SKM-1 (cell line): ENCODE data around the gene SDHC.

ENCODE experiments used
- DNase-seq: peaks from one replicate; lab custom pipeline; 2025; ENCODE audit not compliant: unreplicated experiment; lab: John Stamatoyannopoulos, UW

Gene SDHC, protein sequence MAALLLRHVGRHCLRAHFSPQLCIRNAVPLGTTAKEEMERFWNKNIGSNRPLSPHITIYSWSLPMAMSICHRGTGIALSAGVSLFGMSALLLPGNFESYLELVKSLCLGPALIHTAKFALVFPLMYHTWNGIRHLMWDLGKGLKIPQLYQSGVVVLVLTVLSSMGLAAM

DNA sequence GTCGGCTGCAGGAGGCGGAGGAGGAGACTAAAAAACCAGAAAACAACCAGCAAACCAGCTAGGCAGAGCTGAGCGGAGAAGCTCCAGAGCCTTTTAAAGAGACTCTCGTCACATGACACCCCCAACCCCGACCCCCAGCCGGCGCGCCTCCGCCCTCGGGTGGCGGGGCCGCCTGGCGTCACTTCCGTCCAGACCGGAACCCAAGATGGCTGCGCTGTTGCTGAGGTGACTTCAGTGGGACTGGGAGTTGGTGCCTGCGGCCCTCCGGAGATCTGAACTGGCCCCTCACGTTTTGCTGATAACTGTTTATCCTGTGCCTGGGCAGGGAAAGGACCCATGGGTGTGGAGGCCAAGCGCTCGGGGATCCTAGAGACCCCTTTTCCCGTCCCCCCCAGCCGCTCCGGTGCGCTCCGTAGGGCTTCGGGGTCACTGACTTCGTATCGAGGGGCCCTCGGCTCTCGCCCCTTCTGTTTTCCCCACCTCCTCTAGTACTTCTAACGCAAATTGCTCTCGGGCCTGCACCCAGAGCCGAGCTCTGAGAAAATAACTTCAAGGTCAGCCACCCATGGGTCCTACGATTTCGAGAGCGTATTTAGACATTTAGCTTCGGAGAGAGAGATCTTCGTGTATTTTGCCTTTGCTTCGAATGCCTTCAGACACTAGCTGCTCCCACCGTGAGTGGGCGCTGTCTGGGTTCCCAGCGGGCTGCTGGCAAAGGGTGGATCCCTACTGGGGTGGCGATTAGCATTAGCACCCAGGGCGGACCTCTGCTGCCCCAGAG is at the start of gene SDHC:
TSS of gene SDHC (plus strand) at position 181 of the 781 bp plus-strand sequence. CDS start at position 206, 25 bp downstream.
- peak; percentile 81 for DNase-seq

DNA sequence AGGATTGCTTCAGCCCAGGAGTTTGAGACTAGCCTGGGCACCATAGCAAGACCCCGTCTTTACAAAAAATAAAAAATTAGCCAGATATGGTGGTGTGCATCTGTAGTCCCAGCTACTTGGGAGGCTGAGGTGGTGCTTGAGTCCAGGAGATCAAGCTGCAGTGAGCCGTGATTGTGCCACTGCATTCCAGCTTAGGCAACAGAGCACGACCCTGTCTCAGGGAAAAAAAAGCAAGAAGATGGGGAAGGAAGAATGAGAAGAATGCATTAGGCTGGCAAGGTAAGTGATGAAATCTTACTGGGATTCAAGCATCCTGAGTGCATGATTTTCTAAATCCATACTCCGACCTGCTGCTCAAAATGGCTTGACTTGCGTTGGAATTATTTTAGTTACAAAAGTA is 48.9 kb upstream of the SDHC start:
- DNase-seq: no peak

GRCh38 chr1:161266202-161266601 is 48.0 kb upstream of the SDHC start:
- no peak for DNase-seq

DNA sequence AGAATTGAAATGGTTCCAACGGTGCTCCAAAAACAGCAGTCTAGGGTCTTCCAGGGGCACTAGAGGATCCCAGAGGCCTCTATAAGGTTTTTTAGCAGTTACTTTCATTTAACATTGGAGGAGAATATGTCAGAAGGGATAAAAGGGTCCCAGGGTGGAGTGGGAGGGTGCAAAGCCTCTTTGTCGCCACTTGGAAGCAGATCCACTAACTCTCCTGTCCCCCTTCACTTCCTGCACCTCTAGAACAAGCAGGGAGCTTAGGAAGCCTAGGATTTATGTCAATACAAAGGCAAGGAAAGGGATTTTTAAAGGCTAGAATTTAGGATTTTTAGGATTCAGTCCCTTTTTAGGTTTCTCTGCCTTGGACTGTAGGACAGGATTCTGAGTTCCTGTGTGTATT is 47.3 kb upstream of the SDHC start:
- no peak for DNase-seq

- DNase-seq: peak; percentile 86
Measured at GRCh38 chr1:161267321-161267720, 46.9 kb upstream of the SDHC start.

DNA sequence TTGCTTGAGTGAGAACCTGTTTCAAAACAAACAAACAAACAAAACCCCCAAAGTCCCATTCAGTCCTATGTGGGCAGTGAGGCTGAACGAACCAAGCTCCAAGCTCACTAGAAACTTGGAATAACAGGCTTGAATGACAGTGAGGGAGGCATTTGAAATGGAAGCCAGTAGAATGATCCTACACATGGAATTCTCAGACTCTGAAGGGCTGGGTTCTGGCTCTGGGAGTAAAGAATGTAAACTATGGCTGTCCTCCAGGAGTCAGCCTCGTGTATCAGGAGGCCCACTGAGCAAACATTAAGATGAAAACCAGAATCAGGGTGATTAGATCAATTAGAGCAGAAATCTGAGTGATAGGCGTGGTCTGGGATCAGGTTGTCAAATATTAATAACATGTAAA is 40.8 kb upstream of the SDHC start:
- no peak for DNase-seq

DNA sequence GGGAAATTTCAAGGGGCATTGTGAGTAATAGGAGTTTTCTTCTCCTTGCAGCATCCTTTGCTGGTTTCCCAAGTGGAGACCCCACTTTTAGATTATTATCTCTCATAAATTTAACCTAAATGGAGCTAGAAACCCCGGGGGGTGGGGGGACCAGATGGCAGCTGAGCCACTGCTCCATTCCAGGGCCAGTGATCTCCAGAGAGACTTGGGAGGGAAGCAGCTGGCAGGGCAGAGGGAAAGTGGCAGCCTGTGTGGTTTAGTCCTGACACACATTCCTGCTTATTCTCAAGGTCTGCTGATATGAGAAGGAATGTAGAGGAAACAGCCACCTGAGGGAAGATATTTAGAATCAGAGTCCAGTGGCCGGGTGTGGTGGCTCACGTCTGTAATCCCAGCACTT is 39.3 kb upstream of the SDHC start:
- no peak for DNase-seq

- DNase-seq: no peak
Measured at GRCh38 chr1:161282991-161283390, 31.2 kb upstream of the SDHC start.

DNA sequence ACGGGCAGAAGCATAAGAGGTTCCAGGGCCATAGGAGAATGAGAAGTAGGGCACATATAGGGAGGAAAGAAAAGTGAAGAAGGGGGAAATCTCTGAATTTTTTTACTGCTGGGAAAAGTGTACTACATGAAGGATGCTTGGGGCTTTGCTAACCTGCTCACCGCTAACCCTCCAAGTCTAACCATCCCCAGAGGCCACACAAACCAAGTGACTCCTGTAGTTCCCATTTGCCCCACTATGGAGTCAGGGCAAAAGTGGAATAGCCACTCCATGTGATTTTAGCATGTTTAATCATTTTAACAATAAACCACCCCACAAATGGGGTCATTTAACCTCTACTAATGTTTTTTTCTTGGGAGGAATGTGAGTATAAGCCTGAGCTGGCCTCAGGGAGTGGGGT is 29.1 kb upstream of the SDHC start:
- no peak for DNase-seq

DNA sequence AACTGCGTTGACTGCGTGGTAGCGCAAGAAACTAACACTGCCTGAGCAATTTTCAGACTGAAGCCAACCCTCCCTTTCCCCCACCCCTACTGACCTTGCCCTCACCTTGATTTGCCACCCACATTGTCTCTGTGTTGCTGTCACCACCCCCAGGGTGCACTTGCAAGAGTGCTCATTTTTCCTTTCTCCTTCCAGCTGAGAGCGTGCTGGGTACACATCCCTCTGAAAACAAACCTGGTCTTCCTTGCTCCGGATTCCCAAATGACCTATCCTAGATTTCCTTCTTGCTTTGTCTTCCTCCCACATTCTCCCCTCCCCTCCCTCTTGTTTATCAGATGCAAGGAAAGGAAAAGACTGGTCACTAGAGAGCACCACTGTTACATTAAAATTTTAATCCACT is 28.7 kb upstream of the SDHC start:
- no peak for DNase-seq

DNA sequence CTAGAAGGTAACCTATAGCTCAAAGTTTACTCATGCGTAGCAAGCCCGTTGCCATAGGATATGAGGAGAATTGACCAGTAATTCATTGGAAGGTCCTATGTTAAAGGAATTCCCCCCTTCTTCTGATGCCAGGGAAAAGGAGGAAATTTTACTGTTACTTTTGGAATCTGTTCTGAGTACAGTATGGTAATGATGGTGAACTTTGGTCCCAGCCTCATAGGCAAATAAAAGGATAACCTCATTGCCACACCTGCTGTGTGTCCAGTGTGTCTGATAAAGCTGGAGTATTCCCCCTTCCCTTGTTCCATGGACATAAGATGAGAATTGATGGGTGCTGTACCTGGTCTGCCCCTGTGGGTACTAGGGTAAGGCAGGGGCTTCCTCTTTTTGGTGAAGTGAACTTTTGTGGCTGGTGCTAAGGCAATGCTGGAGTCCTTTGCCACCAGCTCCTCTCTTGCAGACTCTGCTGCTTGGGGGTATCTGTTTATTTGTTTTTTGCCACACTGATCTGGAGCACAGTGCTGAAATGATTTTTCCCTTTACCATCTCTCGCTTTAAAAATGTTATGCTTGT is 26.6 kb upstream of the SDHC start:
- no peak for DNase-seq

GRCh38 chr1:161290779-161291178 is 23.4 kb upstream of the SDHC start:
- DNase-seq: no peak

GRCh38 chr1:161297415-161297814 is 16.8 kb upstream of the SDHC start:
- DNase-seq: no peak

GRCh38 chr1:161298116-161298515 is 16.1 kb upstream of the SDHC start:
- peak; percentile 71 for DNase-seq

- DNase-seq: no peak
Measured at GRCh38 chr1:161299347-161299746, 14.8 kb upstream of the SDHC start.

- no peak for DNase-seq
Measured at GRCh38 chr1:161300478-161300877, 13.7 kb upstream of the SDHC start.

DNA sequence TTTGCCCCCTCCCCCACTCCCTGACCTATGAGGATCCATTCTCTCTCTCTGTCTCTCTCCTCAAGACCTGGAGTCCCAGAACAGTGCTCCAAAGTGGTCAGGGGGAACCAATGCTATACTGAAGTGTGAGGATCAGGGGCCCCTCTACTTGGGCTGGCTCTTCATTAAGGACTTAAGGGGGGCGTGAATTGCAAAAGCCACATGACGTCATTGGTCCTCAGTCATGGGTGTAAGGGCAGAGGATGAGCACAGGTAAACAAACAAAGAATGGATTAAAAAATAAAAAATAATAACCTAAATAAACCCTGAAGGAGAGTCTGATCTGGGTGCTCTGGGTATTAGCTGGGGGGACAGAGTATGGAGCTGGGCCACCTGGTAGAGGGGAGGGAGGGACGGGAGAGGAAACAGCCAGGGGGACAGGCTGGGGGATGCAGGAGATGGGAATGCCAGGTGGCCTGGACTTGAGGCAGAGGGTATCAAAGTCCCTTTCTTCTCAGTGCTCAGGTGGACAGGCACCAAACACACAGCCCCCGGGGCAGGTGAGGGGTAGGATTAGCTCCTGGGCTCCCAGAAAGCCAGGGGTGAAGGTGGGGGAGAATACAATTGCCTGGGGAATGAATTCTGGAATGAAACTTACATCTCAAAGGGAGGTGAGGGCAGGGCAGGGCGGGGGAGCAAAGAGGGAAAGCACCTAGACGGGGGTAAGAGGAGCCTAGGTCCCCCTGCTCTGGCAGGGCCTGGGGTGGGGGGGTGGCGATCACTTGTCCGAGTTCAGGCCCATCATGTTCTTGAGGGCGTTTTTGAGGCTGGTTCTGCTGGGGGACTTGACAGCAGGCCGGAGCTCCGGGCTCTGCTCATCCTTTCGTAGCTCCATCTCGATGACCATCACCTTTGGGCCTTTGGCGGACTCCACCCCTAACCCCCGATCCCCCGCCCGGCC is 9.0 kb upstream of the SDHC start:
- no peak for DNase-seq

DNA sequence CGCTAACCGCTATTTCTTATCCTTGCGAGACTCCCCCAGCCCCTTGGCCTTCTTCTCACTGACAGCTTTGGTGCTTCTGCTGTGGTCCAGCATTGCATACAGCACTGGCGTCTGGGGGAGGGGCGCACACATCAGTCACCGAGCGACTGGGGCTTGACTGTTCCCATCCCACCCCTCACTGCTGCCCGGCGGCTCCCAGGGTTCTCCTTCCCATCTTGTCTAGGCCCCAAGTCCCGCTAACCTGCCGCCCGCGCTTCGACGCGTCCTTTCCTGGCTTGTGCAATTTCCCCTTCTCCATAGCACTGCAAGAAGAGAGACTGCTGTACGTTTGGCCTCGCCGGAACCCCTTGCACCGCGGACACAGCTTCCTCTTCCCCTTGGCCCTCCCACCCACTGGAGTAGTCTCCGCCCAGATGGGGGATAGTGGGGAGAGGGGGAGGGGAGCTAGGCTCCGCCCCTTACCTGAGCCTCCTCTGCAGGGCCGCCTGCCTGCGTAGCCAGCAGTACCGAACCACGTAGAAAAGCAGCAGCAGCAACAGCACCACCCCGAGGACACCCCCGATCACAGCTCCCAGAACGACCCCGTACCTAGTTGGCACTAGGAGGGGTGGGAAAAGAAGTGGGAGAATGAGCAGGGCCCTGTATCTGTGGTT is 8.2 kb upstream of the SDHC start:
- peak; percentile 93 for DNase-seq

GRCh38 chr1:161307230-161307768 is 6.9 kb upstream of the SDHC start:
- peak; percentile 40 for DNase-seq

DNA sequence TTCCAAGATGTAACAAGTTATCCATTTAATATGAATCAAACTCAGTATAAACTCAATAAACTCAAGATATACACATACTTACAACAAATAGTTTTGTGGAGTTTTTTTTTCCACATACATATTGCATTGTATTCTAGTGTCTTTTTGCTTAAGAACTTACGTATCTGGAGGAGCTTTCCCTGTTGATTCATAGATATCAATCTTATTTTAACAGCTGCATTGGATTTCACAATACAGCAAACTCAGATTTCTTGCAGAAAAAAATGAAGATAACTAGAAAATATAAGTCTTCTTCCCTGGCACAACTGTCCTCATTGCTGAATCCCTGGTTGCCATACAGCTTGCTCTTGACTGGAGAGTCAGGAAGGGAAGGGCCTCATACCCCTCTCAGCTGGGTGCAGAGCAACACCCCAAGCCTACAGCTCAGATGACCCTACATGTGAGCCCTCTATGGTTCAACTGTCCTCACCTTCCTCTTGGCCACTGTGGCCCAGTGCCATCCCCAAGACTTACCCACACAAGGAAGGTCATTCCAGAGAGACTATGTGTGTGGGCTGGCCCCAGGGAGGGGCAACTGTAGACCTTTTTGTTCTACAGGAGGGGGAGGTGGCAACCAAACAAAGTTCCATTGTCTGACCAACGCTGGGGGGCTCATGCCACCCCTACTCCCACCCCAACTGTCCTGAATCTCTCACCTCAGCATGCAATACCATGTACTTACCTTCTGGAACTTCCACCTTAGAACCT is 6.1 kb upstream of the SDHC start:
- no peak for DNase-seq
